ENCODE data around the gene C8G. TPM values are rescaled to one million over a fixed set of nuclear protein-coding genes. Genes with fewer than 3 reads are reported as not detected.

The C8G gene
- total RNA-seq, 1 donor from 2014 or later, result 1.6 TPM

- H3K4me1 ChIP-seq (ENCODE audit: insufficient read depth, low read length), result peaks cover 5% of the 10 kb centered on the region
- no peak overlapping the region for H2AFZ ChIP-seq (ENCODE audit: low read depth, low read length)
- H3K4me3 Mint-ChIP-seq (ENCODE audit: unreplicated experiment), result no peak overlapping the region
- no peak overlapping the region for H3K4me2 ChIP-seq (ENCODE audit: low read length)
- no peak overlapping the region for H3K9ac ChIP-seq (ENCODE audit: low read length)
- no peaks in the 10 kb centered on the region for H3K4me1 Mint-ChIP-seq (ENCODE audit: low read depth, unreplicated experiment)
- peaks cover 16% of the 10 kb centered on the region for H3K27me3 ChIP-seq (ENCODE audit: insufficient read depth, low read length)
- peaks cover 19% of the 10 kb centered on the region for H3K27me3 Mint-ChIP-seq (ENCODE audit: low read depth, unreplicated experiment)
- no peaks in the 10 kb centered on the region for H3K36me3 ChIP-seq (ENCODE audit: insufficient read depth, low read length)
- H3K4me3 ChIP-seq (ENCODE audit: insufficient read depth, low read depth, low read length), result no peak overlapping the region
- no peak overlapping the region for H3K27ac ChIP-seq (ENCODE audit: low read depth, low read length)
- no peaks in the 10 kb centered on the region for H3K9me3 ChIP-seq (ENCODE audit: insufficient read depth, low read depth, low read length)
- H3K27ac Mint-ChIP-seq (ENCODE audit: unreplicated experiment), result no peak overlapping the region
- H4K20me1 ChIP-seq (ENCODE audit: insufficient read depth, low read length), result no peaks in the 10 kb centered on the region
- no peaks in the 10 kb centered on the region for H3K79me2 ChIP-seq (ENCODE audit: insufficient read depth, low read length)
- DNase-seq (ENCODE audit: low read depth) (no peak), FAIRE-seq (no peak)
- peaks cover 3% of the 10 kb centered on the region for H3K36me3 Mint-ChIP-seq (ENCODE audit: low read depth, unreplicated experiment)
- TF ChIP-seq EZH2 (IDR thresholded peaks at IDR 0.05; ENCODE audit: insufficient read depth, low read length), result no peak
- TF ChIP-seq CTCF (IDR thresholded peaks at IDR 0.05; ENCODE audit: insufficient read depth, low read depth, low read length), result no peak
- no peaks in the 10 kb centered on the region for H3K9me3 Mint-ChIP-seq (ENCODE audit: unreplicated experiment)
These were observed 35.8 kb downstream of the C8G start for GRCh38 chr9:136980669-136981478.

- FAIRE-seq (no peak), DNase-seq (ENCODE audit: low read depth) (no peak)
- H3K36me3 ChIP-seq (ENCODE audit: insufficient read depth, low read length), result no peaks in the 10 kb centered on the region
- TF ChIP-seq EZH2 (IDR thresholded peaks at IDR 0.05; ENCODE audit: insufficient read depth, low read length), result no peak
- TF ChIP-seq CTCF (IDR thresholded peaks at IDR 0.05; ENCODE audit: insufficient read depth, low read depth, low read length), result no peak
- no peaks in the 10 kb centered on the region for H3K9me3 ChIP-seq (ENCODE audit: insufficient read depth, low read depth, low read length)
- peaks cover 5% of the 10 kb centered on the region for H3K4me1 ChIP-seq (ENCODE audit: insufficient read depth, low read length)
- no peak overlapping the region for H3K9ac ChIP-seq (ENCODE audit: low read length)
- no peak overlapping the region for H3K27ac Mint-ChIP-seq (ENCODE audit: unreplicated experiment)
- H4K20me1 ChIP-seq (ENCODE audit: insufficient read depth, low read length), result no peaks in the 10 kb centered on the region
- no peaks in the 10 kb centered on the region for H3K4me1 Mint-ChIP-seq (ENCODE audit: low read depth, unreplicated experiment)
- no peaks in the 10 kb centered on the region for H3K9me3 Mint-ChIP-seq (ENCODE audit: unreplicated experiment)
- no peak overlapping the region for H3K4me2 ChIP-seq (ENCODE audit: low read length)
- no peak overlapping the region for H3K4me3 ChIP-seq (ENCODE audit: insufficient read depth, low read depth, low read length)
- no peaks in the 10 kb centered on the region for H3K79me2 ChIP-seq (ENCODE audit: insufficient read depth, low read length)
- H3K27me3 ChIP-seq (ENCODE audit: insufficient read depth, low read length), result peaks cover 21% of the 10 kb centered on the region
- no peak overlapping the region for H2AFZ ChIP-seq (ENCODE audit: low read depth, low read length)
- H3K36me3 Mint-ChIP-seq (ENCODE audit: low read depth, unreplicated experiment), result peaks cover 3% of the 10 kb centered on the region
- H3K27ac ChIP-seq (ENCODE audit: low read depth, low read length), result no peak overlapping the region
- peaks cover 21% of the 10 kb centered on the region for H3K27me3 Mint-ChIP-seq (ENCODE audit: low read depth, unreplicated experiment)
- H3K4me3 Mint-ChIP-seq (ENCODE audit: unreplicated experiment), result no peak overlapping the region
These were observed 36.7 kb downstream of the C8G start for GRCh38 chr9:136981588-136982231.
